ENCODE measurements around the gene ANKRD18A.

The ANKRD18A gene

GRCh38 chr9:38529317-38529716 lies 91.1 kb downstream of the ANKRD18A start:
- DNase-seq (ENCODE audit: low spot score): no peak

DNA sequence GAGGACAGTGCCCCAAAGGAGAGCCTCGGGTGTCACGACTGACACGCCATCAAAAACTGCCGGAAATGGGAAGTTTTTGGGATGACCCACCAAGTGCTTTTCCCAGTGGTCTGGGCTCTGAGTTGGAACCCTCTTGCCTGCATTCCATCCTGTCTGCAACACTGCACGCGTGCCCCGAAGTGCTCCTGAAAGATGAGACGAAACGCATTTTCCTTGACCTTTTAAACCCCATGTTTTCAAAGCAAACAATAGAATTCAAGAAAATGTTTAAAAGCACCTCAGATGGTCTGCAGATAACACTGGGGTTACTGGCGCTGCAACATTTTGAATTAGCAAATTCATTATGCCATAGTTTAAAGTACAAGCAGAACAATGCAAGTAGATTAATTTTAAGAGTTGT lies 92.9 kb downstream of the ANKRD18A start:
- DNase-seq (ENCODE audit: low spot score): no peak

- DNase-seq (ENCODE audit: low spot score): no peak
Measured at GRCh38 chr9:38526591-38526990, 93.8 kb downstream of the ANKRD18A start.

GRCh38 chr9:38523121-38523520 lies 97.3 kb downstream of the ANKRD18A start:
- DNase-seq (ENCODE audit: low spot score): no peak

- DNase-seq (ENCODE audit: low spot score): no peak
Measured at GRCh38 chr9:38521762-38522161, 98.6 kb downstream of the ANKRD18A start.

Measured in iPS-NIHi11 (cell line).